Uterus (tissue), 4 donors: Measurements from ENCODE around the gene SH2D4B. TPM values are rescaled to one million over a fixed set of nuclear protein-coding genes. Genes with fewer than 3 reads are reported as not detected.

Experiments used
- DNase-seq, 2 donors: peaks; one replicate each; pipeline ENCODE4 v3.0.0-alpha.2; 2019 to 2020
- H3K27ac ChIP-seq, 2 donors: fragments of 200-600 bp; sonication (generic); 1 replicate in 1 of 2; 2 replicates in 1 of 2; pipeline ENCODE4 v1.5.1; 2016 to 2018
- H3K27me3 ChIP-seq, 2 donors: fragments of 200-600 bp; sonication (generic); one replicate each; pipeline ENCODE4 v1.5.1; 2018 to 2019; ENCODE audit warnings: control low read depth in 1 of 2
- H3K36me3 ChIP-seq, 2 donors: fragments of 200-600 bp; sonication (generic); one replicate each; pipeline ENCODE4 v1.5.1; 2019; ENCODE audit warnings: control low read depth in 1 of 2
- H3K4me1 ChIP-seq, 2 donors: fragments of 200-600 bp; sonication (generic); one replicate each; pipeline ENCODE4 v1.5.1; 2018 to 2019; ENCODE audit warnings: control low read depth in 1 of 2
- H3K4me3 ChIP-seq, 2 donors: fragments of 200-600 bp; sonication (generic); 1 replicate in 1 of 2; 2 replicates in 1 of 2; pipeline ENCODE4 v1.5.1; 2018 to 2019; ENCODE audit warnings: mild to moderate bottlenecking in 1 of 2
- H3K9me3 ChIP-seq, 2 donors: fragments of 200-600 bp; sonication (generic); one replicate each; pipeline ENCODE4 v1.5.1; 2019; ENCODE audit warnings: control low read depth in 1 of 2
- POLR2A ChIP-seq, 2 donors: fragments of 450-650 bp; IDR thresholded peaks; one replicate each; pipeline ENCODE4 v1.6.1; 2016; ENCODE audit warnings: antibody characterized with exemption in 2 of 2, mild to moderate bottlenecking in 1 of 2, moderate library complexity in 1 of 2
- intact Hi-C: fragments of 100-400 bp; cut with DNase I; formaldehyde crosslinking; loops from one replicate; pipeline ENCODE4 v1.15.1; 2023; ENCODE audit warnings: low total_unique reads
- total RNA-seq, 4 donors: library from RNA; depleted of rRNA in 3 of 4; stranded (reverse); fragments of >200 nt in 3 of 4; gene quantifications; one replicate each; pipeline versions ENCODE4 v1.1.0 to v1.2.4, GENCODE V29; 2014 to 2023
- TF ChIP-seq, protein P1 (sequence below), 4 experiments: fragments of 200-600 bp in 2 of 4; fragments of 450-650 bp in 2 of 4; sonication (generic) in 2 of 4; IDR thresholded peaks; one replicate each; pipeline ENCODE4 v1.5.1; 2016 to 2019; ENCODE audit warnings: antibody characterized with exemption in 4 of 4, mild to moderate bottlenecking in 2 of 4, moderate library complexity in 1 of 4
- donor health status: DM: yes; HTN: yes; CAD: no.

The SH2D4B gene
- total RNA-seq, 4 donors from 2014 or later: 0.40 to 1.4 TPM; not detected in 2

DNA sequence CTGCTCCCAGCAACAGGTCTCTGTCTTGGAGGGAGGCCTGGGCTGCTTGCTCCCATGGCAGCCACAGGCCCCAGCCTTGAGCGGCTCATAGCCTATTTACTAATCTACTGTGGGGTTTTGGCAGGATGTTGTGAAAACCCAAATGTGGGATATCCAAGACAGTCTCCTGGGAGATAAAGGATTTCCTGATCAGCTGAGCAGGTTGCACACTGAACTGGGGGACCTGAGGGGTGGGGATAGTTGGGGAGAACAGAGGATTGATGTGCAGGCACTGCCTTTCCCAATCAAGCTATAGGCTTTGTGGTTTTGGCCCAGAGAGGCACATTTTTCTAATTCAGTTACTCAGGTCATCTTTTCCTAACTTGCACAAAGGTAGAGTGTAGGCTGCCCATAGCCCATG is 92.6 kb downstream of the SH2D4B start:
- TF ChIP-seq, protein P1, sequence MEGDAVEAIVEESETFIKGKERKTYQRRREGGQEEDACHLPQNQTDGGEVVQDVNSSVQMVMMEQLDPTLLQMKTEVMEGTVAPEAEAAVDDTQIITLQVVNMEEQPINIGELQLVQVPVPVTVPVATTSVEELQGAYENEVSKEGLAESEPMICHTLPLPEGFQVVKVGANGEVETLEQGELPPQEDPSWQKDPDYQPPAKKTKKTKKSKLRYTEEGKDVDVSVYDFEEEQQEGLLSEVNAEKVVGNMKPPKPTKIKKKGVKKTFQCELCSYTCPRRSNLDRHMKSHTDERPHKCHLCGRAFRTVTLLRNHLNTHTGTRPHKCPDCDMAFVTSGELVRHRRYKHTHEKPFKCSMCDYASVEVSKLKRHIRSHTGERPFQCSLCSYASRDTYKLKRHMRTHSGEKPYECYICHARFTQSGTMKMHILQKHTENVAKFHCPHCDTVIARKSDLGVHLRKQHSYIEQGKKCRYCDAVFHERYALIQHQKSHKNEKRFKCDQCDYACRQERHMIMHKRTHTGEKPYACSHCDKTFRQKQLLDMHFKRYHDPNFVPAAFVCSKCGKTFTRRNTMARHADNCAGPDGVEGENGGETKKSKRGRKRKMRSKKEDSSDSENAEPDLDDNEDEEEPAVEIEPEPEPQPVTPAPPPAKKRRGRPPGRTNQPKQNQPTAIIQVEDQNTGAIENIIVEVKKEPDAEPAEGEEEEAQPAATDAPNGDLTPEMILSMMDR (IDR thresholded peaks at IDR 0.05): no peak
- TF ChIP-seq POLR2A (IDR thresholded peaks at IDR 0.05): no peak

DNA sequence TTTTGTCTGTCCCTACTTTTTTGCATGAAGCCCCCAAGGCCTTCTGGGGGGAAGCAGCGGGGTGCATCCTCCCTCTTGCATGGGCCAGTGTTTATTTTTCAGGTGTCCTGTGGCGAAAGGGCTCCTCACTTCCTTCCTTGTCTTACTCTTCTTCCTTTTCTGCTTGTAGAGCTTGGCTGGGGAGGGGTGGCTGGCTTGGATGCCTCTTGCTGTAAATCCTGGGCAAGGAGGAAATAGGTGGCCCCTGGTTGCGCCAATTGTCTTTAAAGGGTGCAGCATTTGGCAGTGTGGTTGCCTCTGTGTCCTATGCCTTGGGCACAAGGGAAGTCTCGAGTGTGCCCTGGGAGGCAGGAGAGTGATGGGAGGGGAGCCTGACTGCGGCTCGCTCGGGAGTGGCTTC is 95.0 kb downstream of the SH2D4B start:
- intact Hi-C loops: no loop called here
- Histone ChIP-seq H3K9me3 (no peaks in the 10 kb centered on the region), H3K36me3 (no peaks in the 10 kb centered on the region), H3K27ac (no peak overlapping the region), H3K4me1 (no peaks in the 10 kb centered on the region), H3K27me3 (no peaks in the 10 kb centered on the region), H3K4me3 (no peak overlapping the region)
- TF ChIP-seq POLR2A (IDR thresholded peaks at IDR 0.05): no peak
- TF ChIP-seq, protein P1 (IDR thresholded peaks at IDR 0.05): no peak
- no peak for DNase-seq

More for the DNA sequence above, 92.6 kb downstream of the SH2D4B start:
- H3K27ac ChIP-seq: no peak overlapping the region
- H3K4me1 ChIP-seq: no peaks in the 10 kb centered on the region
- no peaks in the 10 kb centered on the region for H3K36me3 ChIP-seq
- H3K27me3 ChIP-seq: no peaks in the 10 kb centered on the region
- no peaks in the 10 kb centered on the region for H3K9me3 ChIP-seq
- no peak overlapping the region for H3K4me3 ChIP-seq
- intact Hi-C loops: no loop called here
- no peak for DNase-seq

GRCh38 chr10:80633383-80633860 is 95.7 kb downstream of the SH2D4B start:
- DNase-seq: no peak
- TF ChIP-seq, protein P1 (IDR thresholded peaks at IDR 0.05): no peak
- TF ChIP-seq POLR2A (IDR thresholded peaks at IDR 0.05): no peak
- H3K4me1 ChIP-seq: no peaks in the 10 kb centered on the region
- H3K36me3 ChIP-seq: no peaks in the 10 kb centered on the region
- no peak overlapping the region for H3K27ac ChIP-seq
- no peaks in the 10 kb centered on the region for H3K9me3 ChIP-seq
- no peaks in the 10 kb centered on the region for H3K27me3 ChIP-seq
- no peak overlapping the region for H3K4me3 ChIP-seq
- intact Hi-C loops: no loop called here

DNA sequence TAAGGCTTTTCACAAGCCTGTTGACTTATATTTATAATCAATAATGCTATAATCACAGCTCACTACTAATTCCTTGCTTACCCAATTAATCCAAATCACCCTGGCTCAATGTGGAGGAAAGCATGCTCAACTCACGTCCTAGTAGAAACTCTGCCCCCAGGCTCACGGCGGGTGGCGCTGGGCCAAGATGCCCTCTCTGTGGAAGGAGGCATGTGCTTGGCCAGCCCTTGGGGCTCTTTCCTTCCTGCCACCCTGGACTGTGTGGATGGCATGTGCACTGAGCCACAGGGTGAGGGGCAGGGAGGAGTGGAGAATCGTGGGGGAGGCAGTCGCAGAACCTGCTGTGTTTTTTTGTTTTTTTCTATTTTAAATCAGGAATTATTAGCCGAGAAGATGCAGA is 96.2 kb downstream of the SH2D4B start:
- no peaks in the 10 kb centered on the region for H3K9me3 ChIP-seq
- H3K4me1 ChIP-seq: no peaks in the 10 kb centered on the region
- intact Hi-C loops: no loop called here
- no peak overlapping the region for H3K4me3 ChIP-seq
- H3K27ac ChIP-seq: no peak overlapping the region
- no peaks in the 10 kb centered on the region for H3K27me3 ChIP-seq
- no peaks in the 10 kb centered on the region for H3K36me3 ChIP-seq
- DNase-seq: no peak
- TF ChIP-seq, protein P1 (IDR thresholded peaks at IDR 0.05): no peak
- TF ChIP-seq POLR2A (IDR thresholded peaks at IDR 0.05): no peak

GRCh38 chr10:80642661-80643060 is 105.0 kb downstream of the SH2D4B start:
- Histone ChIP-seq H3K36me3 (no peaks in the 10 kb centered on the region), H3K27ac (no peak overlapping the region), H3K9me3 (no peaks in the 10 kb centered on the region), H3K27me3 (no peaks in the 10 kb centered on the region), H3K4me3 (no peak overlapping the region), H3K4me1 (no peaks in the 10 kb centered on the region)
- intact Hi-C loops: no loop called here
- no peak for DNase-seq
- no peak for TF ChIP-seq POLR2A (IDR thresholded peaks at IDR 0.05)

GRCh38 chr10:80646366-80646765 is 108.7 kb downstream of the SH2D4B start:
- no peak for DNase-seq
- no peak for TF ChIP-seq POLR2A (IDR thresholded peaks at IDR 0.05)
- TF ChIP-seq, protein P1 (IDR thresholded peaks at IDR 0.05): no peak
- Histone ChIP-seq H3K27me3 (no peaks in the 10 kb centered on the region), H3K27ac (no peak overlapping the region), H3K4me1 (no peaks in the 10 kb centered on the region), H3K36me3 (no peaks in the 10 kb centered on the region), H3K9me3 (no peaks in the 10 kb centered on the region), H3K4me3 (no peak overlapping the region)
- intact Hi-C loops: no loop called here
